Trophoblast cell (in vitro differentiated cells and primary cell): Measurements from ENCODE around the gene CACNA2D3.

Experiments
- DNase-seq, 2 donors: peaks; one replicate each; pipeline ENCODE4 v3.0.0-alpha.2; 2016
- H2AFZ ChIP-seq: 2 replicates; pipeline ENCODE4 v1.6.1; 2013; ENCODE audit warnings: low read length, moderate library complexity, mild to moderate bottlenecking; ENCODE audit not compliant: insufficient read depth, poor library complexity
- H2AK5ac ChIP-seq: 2 replicates; pipeline ENCODE4 v1.6.1; 2013; ENCODE audit warnings: mild to moderate bottlenecking, low read length
- H2BK120ac ChIP-seq: 2 replicates; pipeline ENCODE4 v1.6.1; 2013; ENCODE audit warnings: low read length, mild to moderate bottlenecking, moderate library complexity; ENCODE audit not compliant: insufficient read depth, poor library complexity
- H2BK12ac ChIP-seq: 2 replicates; pipeline ENCODE4 v1.6.1; 2013; ENCODE audit warnings: mild to moderate bottlenecking, low read length, moderate library complexity
- H2BK5ac ChIP-seq: 2 replicates; pipeline ENCODE4 v1.6.1; 2013; ENCODE audit warnings: low read length, low read depth, moderate library complexity, mild to moderate bottlenecking; ENCODE audit not compliant: poor library complexity
- H3K14ac ChIP-seq: 2 replicates; pipeline ENCODE4 v1.6.1; 2013; ENCODE audit warnings: mild to moderate bottlenecking, low read length
- H3K18ac ChIP-seq: 2 replicates; pipeline ENCODE4 v1.6.1; 2013; ENCODE audit warnings: mild to moderate bottlenecking, low read length
- H3K23ac ChIP-seq: 2 replicates; pipeline ENCODE4 v1.6.1; 2013; ENCODE audit warnings: low read length
- H3K27ac ChIP-seq: 2 replicates; pipeline ENCODE4 v1.5.1; 2013; ENCODE audit warnings: low read depth, mild to moderate bottlenecking, inconsistent platforms, low read length, moderate library complexity
- H3K27me3 ChIP-seq: 2 replicates; pipeline ENCODE4 v1.6.1; 2013; ENCODE audit warnings: inconsistent platforms, mild to moderate bottlenecking, low read length, moderate library complexity; ENCODE audit not compliant: insufficient read depth
- H3K36me3 ChIP-seq, 2 experiments: 1 replicate in 1 of 2; 2 replicates in 1 of 2; pipeline ENCODE4 v1.6.1; 2013; ENCODE audit warnings: low read length in 2 of 2, mild to moderate bottlenecking in 2 of 2, moderate library complexity in 1 of 2; ENCODE audit not compliant: insufficient read depth in 2 of 2, control insufficient read depth in 1 of 2
- H3K4ac ChIP-seq: 2 replicates; pipeline ENCODE4 v1.6.1; 2013; ENCODE audit warnings: low read depth, mild to moderate bottlenecking, low read length, moderate library complexity
- H3K4me1 ChIP-seq, 2 experiments: 1 replicate in 1 of 2; 2 replicates in 1 of 2; pipeline ENCODE4 v1.6.1; 2013; ENCODE audit warnings: low read length in 2 of 2, mild to moderate bottlenecking in 2 of 2, moderate library complexity in 1 of 2; ENCODE audit not compliant: insufficient read depth in 2 of 2, control insufficient read depth in 1 of 2
- H3K4me2 ChIP-seq: 2 replicates; pipeline ENCODE4 v1.6.1; 2013; ENCODE audit warnings: inconsistent platforms, mild to moderate bottlenecking, low read length, moderate library complexity
- H3K4me3 ChIP-seq: 2 replicates; pipeline ENCODE4 v1.5.1; 2013; ENCODE audit warnings: mild to moderate bottlenecking, low read depth, low read length, inconsistent platforms
- H3K79me1 ChIP-seq: one replicate; pipeline ENCODE4 v1.6.1; 2013; ENCODE audit warnings: low read length
- H3K79me2 ChIP-seq: 2 replicates; pipeline ENCODE4 v1.6.1; 2013; ENCODE audit warnings: low read length, mild to moderate bottlenecking; ENCODE audit not compliant: control insufficient read depth, insufficient read depth, poor library complexity
- H3K9ac ChIP-seq: 2 replicates; pipeline ENCODE4 v1.6.1; 2013; ENCODE audit warnings: mild to moderate bottlenecking, low read length
- H3K9me3 ChIP-seq: 2 replicates; pipeline ENCODE4 v1.6.1; 2013; ENCODE audit warnings: low read depth, mild to moderate bottlenecking, control low read depth, inconsistent platforms, low read length; ENCODE audit not compliant: insufficient read depth
- H4K12ac ChIP-seq: 2 replicates; pipeline ENCODE4 v1.6.1; 2013; ENCODE audit warnings: low read depth, mild to moderate bottlenecking, low read length, moderate library complexity
- H4K8ac ChIP-seq: 2 replicates; pipeline ENCODE4 v1.6.1; 2013; ENCODE audit warnings: low read depth, mild to moderate bottlenecking, low read length, moderate library complexity
- H4K91ac ChIP-seq: one replicate; pipeline ENCODE4 v1.6.1; 2013; ENCODE audit warnings: low read depth, mild to moderate bottlenecking, low read length, moderate library complexity
- WGBS: extraction: QIAGEN DNeasy Blood & Tissue Kit; methylation state at CpG from one replicate; pipeline ENCODE4 v1.1.7; 2013; ENCODE audit warnings: missing lambda C conversion rate; ENCODE audit not compliant: insufficient read length, insufficient coverage; ENCODE audit errors: extremely low coverage; 5-methylcytosine and 5-hydroxymethylcytosine counted together

The CACNA2D3 gene

DNA sequence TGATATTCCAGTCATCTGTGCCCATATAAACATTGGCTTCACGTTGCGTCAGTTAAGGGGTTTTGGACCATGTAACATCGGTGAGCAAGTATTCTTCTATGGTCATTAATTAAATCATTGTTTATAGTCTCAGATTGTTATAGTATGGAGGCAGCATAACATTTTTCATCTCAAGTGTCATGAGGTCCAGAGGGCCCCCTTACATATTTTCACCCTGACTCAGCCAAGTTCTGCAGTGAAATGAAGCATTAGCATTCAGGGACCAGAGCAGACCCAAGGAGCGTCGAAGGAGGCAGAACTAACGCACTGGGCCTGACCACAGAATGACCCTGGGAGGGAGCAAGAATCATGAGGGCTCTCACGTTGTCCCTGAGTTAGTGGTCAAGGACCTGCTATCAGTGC, 634.0 kb downstream of the CACNA2D3 start:
- DNase-seq: no peak
- Histone ChIP-seq H3K4me2 (no peak overlapping the region), H3K79me2 (no peaks in the 10 kb centered on the region), H3K4me1 (peaks cover 4% of the 10 kb centered on the region in 2 experiments), H3K36me3 (no peaks in the 10 kb centered on the region), H3K27me3 (no peaks in the 10 kb centered on the region), H3K27ac (no peak overlapping the region), H3K9ac (no peak overlapping the region), H4K12ac (no peak overlapping the region), H2AK5ac (no peak overlapping the region), H3K4me3 (no peak overlapping the region), H3K14ac (no peak overlapping the region), H3K23ac (no peak overlapping the region), H2AFZ (no peak overlapping the region), H2BK12ac (no peak overlapping the region), H3K9me3 (peaks cover 5% of the 10 kb centered on the region), H2BK120ac (no peak overlapping the region), H3K79me1 (no peaks in the 10 kb centered on the region), H4K91ac (no peak overlapping the region), H3K4ac (no peak overlapping the region), H3K18ac (no peak overlapping the region), H4K8ac (no peak overlapping the region), H2BK5ac (no peak overlapping the region)
- no CpG with 5 or more reads among the region's 7 CpGs for WGBS

- H2BK5ac ChIP-seq: no peak overlapping the region
- no peak overlapping the region for H3K27ac ChIP-seq
- H3K27me3 ChIP-seq: no peaks in the 10 kb centered on the region
- H2BK12ac ChIP-seq: no peak overlapping the region
- H3K4me3 ChIP-seq: no peak overlapping the region
- H3K9me3 ChIP-seq: peaks cover 1% of the 10 kb centered on the region
- H3K79me1 ChIP-seq: no peaks in the 10 kb centered on the region
- no peak for DNase-seq
- H3K79me2 ChIP-seq: no peaks in the 10 kb centered on the region
- no peak overlapping the region for H3K23ac ChIP-seq
- no peaks in the 10 kb centered on the region for H3K36me3 ChIP-seq
- H3K18ac ChIP-seq: no peak overlapping the region
- no CpG with 5 or more reads among the region's 3 CpGs for WGBS
- H3K14ac ChIP-seq: no peak overlapping the region
- H2AFZ ChIP-seq: no peak overlapping the region
- H3K4ac ChIP-seq: no peak overlapping the region
- no peak overlapping the region for H3K4me2 ChIP-seq
- H2AK5ac ChIP-seq: no peak overlapping the region
- no peak overlapping the region for H3K9ac ChIP-seq
- H4K8ac ChIP-seq: no peak overlapping the region
- H2BK120ac ChIP-seq: no peak overlapping the region
- no peak overlapping the region for H4K91ac ChIP-seq
- no peak overlapping the region for H4K12ac ChIP-seq
- H3K4me1 ChIP-seq: peaks cover 4% of the 10 kb centered on the region in 2 experiments
Observed at GRCh38 chr3:54758461-54758860, 636.1 kb downstream of the CACNA2D3 start.

GRCh38 chr3:54759166-54759565, 636.8 kb downstream of the CACNA2D3 start:
- Histone ChIP-seq H2BK120ac (no peak overlapping the region), H3K4me1 (peaks cover 4% of the 10 kb centered on the region in 2 experiments), H4K8ac (no peak overlapping the region), H3K79me2 (no peaks in the 10 kb centered on the region), H3K4ac (no peak overlapping the region), H3K9me3 (peaks cover 1% of the 10 kb centered on the region), H2AK5ac (no peak overlapping the region), H2BK5ac (no peak overlapping the region), H2AFZ (no peak overlapping the region), H3K36me3 (no peaks in the 10 kb centered on the region), H4K91ac (no peak overlapping the region), H4K12ac (no peak overlapping the region), H3K79me1 (no peaks in the 10 kb centered on the region), H3K18ac (no peak overlapping the region), H3K27ac (no peak overlapping the region), H3K23ac (no peak overlapping the region), H3K27me3 (no peaks in the 10 kb centered on the region), H3K9ac (no peak overlapping the region), H3K4me3 (no peak overlapping the region), H3K4me2 (no peak overlapping the region), H2BK12ac (no peak overlapping the region), H3K14ac (no peak overlapping the region)
- DNase-seq: no peak
- no CpG with 5 or more reads among the region's 2 CpGs for WGBS

DNA sequence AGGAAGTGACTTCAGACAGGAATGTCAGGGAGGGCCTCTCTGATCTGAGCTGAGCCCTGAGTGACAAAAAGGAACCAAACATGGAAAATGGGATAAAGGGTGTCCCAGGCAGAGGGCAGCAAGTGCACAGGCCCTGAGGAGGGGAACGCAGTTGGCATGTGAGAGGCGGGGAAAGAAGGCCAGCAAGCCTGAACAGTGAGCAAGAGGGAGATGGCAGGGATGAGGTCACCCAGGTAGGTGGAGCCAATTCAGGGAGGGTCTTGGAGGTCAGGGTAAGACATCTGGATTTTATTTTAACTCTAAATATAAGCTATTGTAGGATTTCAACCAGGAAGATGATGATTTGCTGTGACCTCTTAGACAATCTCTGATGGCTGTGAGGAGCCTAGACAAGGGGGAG, 637.8 kb downstream of the CACNA2D3 start:
- Histone ChIP-seq H3K36me3 (no peaks in the 10 kb centered on the region), H2BK120ac (no peak overlapping the region), H3K9ac (no peak overlapping the region), H4K12ac (no peak overlapping the region), H3K27ac (no peak overlapping the region), H3K4me2 (no peak overlapping the region), H3K79me1 (no peaks in the 10 kb centered on the region), H3K23ac (no peak overlapping the region), H3K14ac (no peak overlapping the region), H3K27me3 (no peaks in the 10 kb centered on the region), H3K4me3 (no peak overlapping the region), H2AK5ac (no peak overlapping the region), H3K18ac (no peak overlapping the region), H2BK12ac (no peak overlapping the region), H3K9me3 (peaks cover 1% of the 10 kb centered on the region), H3K4ac (no peak overlapping the region), H2BK5ac (no peak overlapping the region), H4K8ac (no peak overlapping the region), H3K79me2 (no peaks in the 10 kb centered on the region), H3K4me1 (peaks cover 4 to 6% of the 10 kb centered on the region in 2 experiments), H2AFZ (no peak overlapping the region), H4K91ac (no peak overlapping the region)
- no peak for DNase-seq
- no CpG with 5 or more reads among the region's 2 CpGs for WGBS
